Fibroblast of villous mesenchyme (primary cell): ENCODE measurements around the gene CUEDC1. TPM values are rescaled to one million over a fixed set of nuclear protein-coding genes. Genes with fewer than 3 reads are reported as not detected.

Experiments used
- DNase-seq: peaks from one replicate; pipeline ENCODE4 v3.0.0-alpha.2; 2010; ENCODE audit warnings: low read depth
- H3K4me3 ChIP-seq: 2 replicates; pipeline ENCODE4 v1.5.1; 2011; ENCODE audit warnings: low read depth, mild to moderate bottlenecking, low read length
- total RNA-seq: library from RNA; depleted of rRNA; stranded (reverse); fragments of >200 nt; gene quantifications from 2 replicates; pipeline ENCODE4 v1.2.3, GENCODE V29; 2012
- TF ChIP-seq, protein P1 (sequence below): IDR thresholded peaks from 2 replicates; pipeline ENCODE4 v1.5.1; 2012; ENCODE audit warnings: low read depth, mild to moderate bottlenecking, low read length; ENCODE audit not compliant: insufficient read depth

Gene CUEDC1
- total RNA-seq, 1 donor = 21.6 TPM

DNA sequence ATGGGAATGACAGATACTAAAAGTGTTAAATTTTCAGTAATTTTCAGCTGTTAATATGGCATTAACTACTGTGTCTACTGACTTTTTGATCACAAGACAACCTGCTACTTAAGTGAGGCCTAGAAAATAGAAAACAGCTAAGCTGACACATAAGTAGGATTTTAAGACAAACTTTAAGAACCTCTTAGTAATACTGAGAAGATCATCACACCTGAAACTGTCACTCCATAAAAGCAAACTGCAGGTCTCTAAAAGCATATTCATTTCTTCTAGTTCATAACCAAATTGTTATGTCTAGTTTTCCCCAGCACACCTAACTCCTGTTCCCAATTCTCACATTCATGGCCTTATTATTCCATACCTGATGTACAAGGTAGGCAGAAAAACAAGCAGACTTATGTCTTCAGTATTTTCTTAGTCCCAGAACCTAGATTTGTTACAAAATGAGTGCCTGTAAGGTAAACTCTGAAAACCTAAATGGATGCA is 43.8 kb upstream of the CUEDC1 start:
- TF ChIP-seq, protein P1, sequence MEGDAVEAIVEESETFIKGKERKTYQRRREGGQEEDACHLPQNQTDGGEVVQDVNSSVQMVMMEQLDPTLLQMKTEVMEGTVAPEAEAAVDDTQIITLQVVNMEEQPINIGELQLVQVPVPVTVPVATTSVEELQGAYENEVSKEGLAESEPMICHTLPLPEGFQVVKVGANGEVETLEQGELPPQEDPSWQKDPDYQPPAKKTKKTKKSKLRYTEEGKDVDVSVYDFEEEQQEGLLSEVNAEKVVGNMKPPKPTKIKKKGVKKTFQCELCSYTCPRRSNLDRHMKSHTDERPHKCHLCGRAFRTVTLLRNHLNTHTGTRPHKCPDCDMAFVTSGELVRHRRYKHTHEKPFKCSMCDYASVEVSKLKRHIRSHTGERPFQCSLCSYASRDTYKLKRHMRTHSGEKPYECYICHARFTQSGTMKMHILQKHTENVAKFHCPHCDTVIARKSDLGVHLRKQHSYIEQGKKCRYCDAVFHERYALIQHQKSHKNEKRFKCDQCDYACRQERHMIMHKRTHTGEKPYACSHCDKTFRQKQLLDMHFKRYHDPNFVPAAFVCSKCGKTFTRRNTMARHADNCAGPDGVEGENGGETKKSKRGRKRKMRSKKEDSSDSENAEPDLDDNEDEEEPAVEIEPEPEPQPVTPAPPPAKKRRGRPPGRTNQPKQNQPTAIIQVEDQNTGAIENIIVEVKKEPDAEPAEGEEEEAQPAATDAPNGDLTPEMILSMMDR = no peak
- H3K4me3 ChIP-seq = no peak overlapping the region
- DNase-seq = no peak

DNA sequence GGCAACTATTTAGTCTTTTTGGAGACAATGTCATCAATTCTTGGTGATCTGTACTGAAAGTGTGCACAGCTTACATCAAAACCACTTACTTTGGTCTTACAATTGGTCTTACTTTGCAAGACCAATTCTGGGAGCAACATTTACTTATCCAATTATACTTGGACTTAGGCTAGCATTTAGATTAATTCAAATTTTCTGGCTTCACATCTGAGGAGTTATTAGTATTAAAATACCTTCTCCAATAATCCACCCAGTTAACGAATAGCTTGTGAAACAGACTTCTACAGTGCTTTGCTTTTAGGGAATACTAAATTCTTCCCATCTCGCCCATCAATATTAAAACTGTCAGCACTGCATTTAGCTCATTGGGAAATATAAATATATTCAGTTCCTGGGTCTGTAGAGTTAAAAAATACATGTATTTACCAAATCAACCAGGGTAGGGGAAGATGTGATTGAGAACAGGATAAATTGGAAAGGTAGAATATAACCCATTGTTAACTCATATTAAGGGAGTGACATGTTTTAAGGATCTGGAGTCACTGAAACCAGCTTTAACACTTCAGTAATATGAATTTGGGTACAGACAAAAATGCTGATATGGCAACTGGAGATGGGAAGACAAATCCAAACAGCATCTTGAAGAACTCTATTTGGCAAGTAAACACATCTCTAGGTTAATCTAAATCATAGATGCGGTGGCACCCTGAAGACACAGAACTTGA is 42.0 kb upstream of the CUEDC1 start:
- no peak for DNase-seq
- TF ChIP-seq, protein P1 = no peak
- H3K4me3 ChIP-seq = no peak overlapping the region

DNA sequence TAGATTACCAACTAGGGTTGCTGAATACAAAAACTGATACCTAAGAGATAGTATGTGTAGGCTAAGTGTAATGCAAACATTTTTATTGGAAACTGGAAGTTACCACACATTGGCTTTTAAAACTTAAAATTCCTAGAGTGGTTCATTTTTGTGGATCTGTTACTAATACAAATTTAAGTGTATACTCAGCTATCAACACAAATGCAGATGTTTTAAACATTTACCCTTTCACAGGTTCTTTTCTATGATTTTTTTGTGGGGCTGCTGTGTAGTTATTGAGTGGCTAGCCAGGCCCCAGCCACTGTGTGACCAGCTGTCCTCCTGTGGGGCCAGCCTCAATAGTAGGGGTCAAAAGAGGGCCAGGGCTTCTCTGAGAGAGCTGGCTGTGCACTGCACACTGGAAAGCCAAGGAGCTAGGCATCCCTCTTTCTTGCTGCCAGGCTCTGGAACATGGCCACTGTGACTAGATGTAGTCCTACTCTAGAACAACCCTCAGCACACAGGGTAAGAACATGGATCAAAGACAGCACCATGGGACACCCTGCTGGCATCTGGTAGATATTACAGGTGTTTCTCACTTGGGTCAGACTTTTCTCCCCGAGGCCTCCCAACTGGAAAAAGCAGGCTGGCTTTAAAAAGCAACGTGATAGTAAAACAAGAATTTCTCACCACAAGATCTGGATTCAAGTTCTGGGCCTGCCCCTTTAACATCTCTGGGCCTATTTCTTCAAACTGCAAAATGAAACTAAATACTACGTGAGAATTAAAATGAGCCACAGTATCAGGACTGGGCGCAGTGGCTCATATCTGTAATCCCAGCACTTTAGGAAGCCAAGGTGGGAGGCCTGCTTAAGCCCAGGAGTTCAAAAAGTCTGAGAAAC is 40.1 kb upstream of the CUEDC1 start:
- DNase-seq = peak; percentile 79
- H3K4me3 ChIP-seq = no peak overlapping the region
- TF ChIP-seq, protein P1 = peak; percentile 85

DNA sequence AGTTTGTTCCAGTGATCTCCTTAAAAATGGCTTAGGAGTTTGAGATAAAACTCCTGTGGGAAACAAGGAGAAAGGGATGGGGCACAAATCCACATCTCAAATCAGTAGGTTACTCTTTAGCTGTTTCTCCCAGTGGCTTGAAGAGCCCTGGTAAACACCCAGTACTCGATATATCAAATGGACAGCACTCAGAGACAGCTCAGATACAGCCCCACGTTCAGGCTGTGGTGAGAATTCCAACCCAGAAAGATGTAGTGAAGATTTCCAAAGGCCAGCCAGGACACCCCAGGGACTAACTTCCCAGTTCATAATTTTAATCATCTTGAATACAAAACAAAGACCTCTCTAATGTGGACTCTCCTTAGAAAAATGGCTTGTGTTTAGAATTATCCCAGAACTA is 39.2 kb upstream of the CUEDC1 start:
- no peak for DNase-seq
- TF ChIP-seq, protein P1 = no peak
- H3K4me3 ChIP-seq = no peak overlapping the region

DNA sequence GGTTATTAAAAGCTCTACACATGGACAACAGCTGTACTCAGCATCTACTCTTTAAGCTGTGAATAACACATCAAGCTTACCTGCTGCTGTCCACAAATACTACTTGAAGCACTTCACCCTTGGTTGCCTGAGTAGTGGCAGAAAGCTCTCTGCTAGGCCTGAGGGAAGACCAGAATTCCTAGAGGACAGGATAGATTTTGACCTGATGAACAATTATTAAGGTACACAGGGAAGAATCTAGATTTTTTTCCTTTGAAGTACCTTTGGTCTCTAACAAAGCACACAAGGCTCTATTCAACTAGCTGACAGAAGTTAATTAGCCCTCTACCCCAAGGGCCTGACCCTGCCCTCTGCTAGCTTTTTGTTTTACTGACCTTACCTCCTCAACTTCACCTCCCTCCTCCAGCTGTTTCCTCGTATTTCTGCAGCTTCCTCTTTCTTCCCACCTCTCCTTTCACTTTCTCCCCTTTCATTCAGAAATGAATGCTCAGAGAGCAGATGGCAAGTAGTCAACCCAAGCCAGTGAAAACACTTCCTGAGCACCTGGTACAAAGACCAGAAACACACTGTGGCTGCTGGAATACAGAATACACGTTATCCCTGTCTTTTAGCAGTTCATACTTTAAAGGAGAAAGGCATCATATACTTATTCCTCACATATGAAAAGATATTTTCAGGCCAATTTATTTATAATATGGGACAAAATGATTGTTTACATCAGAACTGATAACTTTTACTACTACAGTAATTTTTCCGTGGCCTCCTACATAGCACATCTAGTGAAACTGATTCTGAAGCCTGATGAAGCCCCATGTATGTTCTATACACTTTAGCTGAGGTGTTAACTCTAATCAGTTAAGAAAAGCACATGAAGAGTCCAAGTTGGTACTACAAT is 38.5 kb upstream of the CUEDC1 start:
- no peak for DNase-seq
- TF ChIP-seq, protein P1 = no peak
- no peak overlapping the region for H3K4me3 ChIP-seq

DNA sequence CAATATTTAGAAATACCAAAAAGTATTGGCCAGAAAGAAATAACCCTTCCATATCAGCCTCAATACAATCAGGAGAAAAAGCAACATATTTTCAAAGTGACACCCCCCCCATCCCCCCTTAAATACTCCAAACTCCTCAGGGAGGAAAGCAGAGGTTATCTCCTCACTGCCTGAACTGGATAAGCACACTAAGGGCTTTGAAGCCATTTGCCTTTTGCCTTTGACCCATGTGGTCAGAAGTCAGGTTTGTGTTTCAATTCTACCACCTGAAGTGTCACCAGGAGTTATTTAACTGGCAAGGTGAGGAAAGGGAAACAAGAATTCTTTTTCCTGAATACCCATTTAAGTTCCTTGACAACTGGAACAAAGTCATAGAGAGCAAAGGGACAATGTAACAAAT is 36.3 kb upstream of the CUEDC1 start:
- no peak for DNase-seq
- TF ChIP-seq, protein P1 = no peak
- H3K4me3 ChIP-seq = no peak overlapping the region
